Measurements from ENCODE around the gene CSNK1E. TPM values are rescaled to one million over a fixed set of nuclear protein-coding genes. Genes with fewer than 3 reads are reported as not detected.

Gene CSNK1E
- total RNA-seq, 2 experiments from 2014 or later = 104 to 105 TPM

- ChIA-PET CTCF (no interaction called here), POLR2A (no interaction called here)
- Mint-ChIP-seq H3K36me3 (peaks cover 15% of the 10 kb centered on the region), H3K27ac (no peak overlapping the region), H3K9me3 (no peaks in the 10 kb centered on the region), H3K4me1 (ENCODE audit: low read depth) (no peaks in the 10 kb centered on the region), H3K27me3 (no peaks in the 10 kb centered on the region), H3K4me3 (no peak overlapping the region)
- no peak for DNase-seq
- intact Hi-C loops (cut with micrococcal nuclease) = no loop called here
These were observed 67.2 kb downstream of the CSNK1E start for GRCh38 chr22:38249803-38250642.

GRCh38 chr22:38249301-38249700 lies 67.9 kb downstream of the CSNK1E start:
- Mint-ChIP-seq H3K36me3 (peaks cover 15% of the 10 kb centered on the region), H3K4me1 (ENCODE audit: low read depth) (no peaks in the 10 kb centered on the region)

DNA sequence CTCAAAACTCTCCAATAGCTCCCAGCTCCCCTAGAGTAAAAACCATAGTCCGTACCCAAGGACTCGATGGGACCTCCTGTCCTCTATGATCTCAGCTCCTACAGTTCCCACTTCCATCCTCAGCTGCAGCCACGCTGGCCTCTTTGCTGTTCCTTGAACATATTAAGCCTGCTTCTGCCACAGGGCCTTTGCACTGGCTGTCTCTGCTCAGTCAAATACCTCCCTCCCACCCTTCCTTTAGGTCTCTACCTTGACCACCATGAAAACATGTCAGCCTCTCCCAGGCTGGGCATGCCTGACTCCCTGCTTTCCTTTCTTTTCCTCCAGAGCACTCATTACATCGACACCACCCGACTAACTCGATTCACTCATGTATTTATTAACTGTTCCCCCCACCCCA lies 69.0 kb downstream of the CSNK1E start:
- CTCF ChIA-PET = interaction anchor here (1.3 kb wide), 1 partner anchor 18 kb away, joined by 4 read pairs; no protein-coding TSS in a partner anchor

More at GRCh38 chr22:38249301-38249700, 67.9 kb downstream of the CSNK1E start:
- no peaks in the 10 kb centered on the region for H3K27me3 Mint-ChIP-seq
- intact Hi-C loops (cut with micrococcal nuclease) = no loop called here
- POLR2A ChIA-PET = no interaction called here
- no peaks in the 10 kb centered on the region for H3K9me3 Mint-ChIP-seq
- H3K4me3 Mint-ChIP-seq = no peak overlapping the region
- DNase-seq = no peak
- H3K27ac Mint-ChIP-seq = no peak overlapping the region
- CTCF ChIA-PET = interaction anchor here (0.5 to 0.6 kb wide), 2 partner anchors 10 to 28 kb away, joined by 3 to 4 read pairs; no protein-coding TSS in a partner anchor

GRCh38 chr22:38247713-38248112 lies 69.5 kb downstream of the CSNK1E start:
- DNase-seq = no peak
- Mint-ChIP-seq H3K27ac (no peak overlapping the region), H3K36me3 (peaks cover 15% of the 10 kb centered on the region), H3K27me3 (no peaks in the 10 kb centered on the region), H3K9me3 (no peaks in the 10 kb centered on the region), H3K4me3 (no peak overlapping the region), H3K4me1 (ENCODE audit: low read depth) (no peaks in the 10 kb centered on the region)
- ChIA-PET POLR2A (no interaction called here), CTCF (interaction anchor here (1.3 kb wide), 1 partner anchor 18 kb away, joined by 4 read pairs; no protein-coding TSS in a partner anchor)
- intact Hi-C loops (cut with micrococcal nuclease) = no loop called here

More for the DNA sequence above, 69.0 kb downstream of the CSNK1E start:
- H3K36me3 Mint-ChIP-seq = peaks cover 15% of the 10 kb centered on the region
- H3K27me3 Mint-ChIP-seq = no peaks in the 10 kb centered on the region
- no peak for DNase-seq
- H3K4me3 Mint-ChIP-seq = no peak overlapping the region
- H3K4me1 Mint-ChIP-seq (ENCODE audit: low read depth) = no peaks in the 10 kb centered on the region
- no peak overlapping the region for H3K27ac Mint-ChIP-seq
- POLR2A ChIA-PET = interaction anchor here (0.6 kb wide), 1 partner anchor 8 kb away, joined by 3 read pairs; no protein-coding TSS in a partner anchor
- H3K9me3 Mint-ChIP-seq = no peaks in the 10 kb centered on the region
- intact Hi-C loops (cut with micrococcal nuclease) = no loop called here

GRCh38 chr22:38246692-38247091 lies 70.5 kb downstream of the CSNK1E start:
- H3K27me3 Mint-ChIP-seq = no peaks in the 10 kb centered on the region
- DNase-seq = no peak
- H3K4me3 Mint-ChIP-seq = no peak overlapping the region
- ChIA-PET POLR2A (no interaction called here), CTCF (no interaction called here)
- no peak overlapping the region for H3K27ac Mint-ChIP-seq
- H3K9me3 Mint-ChIP-seq = no peaks in the 10 kb centered on the region
- intact Hi-C loops (cut with micrococcal nuclease) = no loop called here
- no peaks in the 10 kb centered on the region for H3K4me1 Mint-ChIP-seq (ENCODE audit: low read depth)
- peaks cover 15% of the 10 kb centered on the region for H3K36me3 Mint-ChIP-seq

GRCh38 chr22:38246046-38246658 lies 71.1 kb downstream of the CSNK1E start:
- Mint-ChIP-seq H3K27me3 (no peaks in the 10 kb centered on the region), H3K4me3 (no peak overlapping the region), H3K36me3 (peaks cover 15% of the 10 kb centered on the region), H3K4me1 (ENCODE audit: low read depth) (no peaks in the 10 kb centered on the region), H3K9me3 (no peaks in the 10 kb centered on the region), H3K27ac (no peak overlapping the region)
- ChIA-PET CTCF (no interaction called here), POLR2A (no interaction called here)
- no peak for DNase-seq
- intact Hi-C loops (cut with micrococcal nuclease) = no loop called here

GRCh38 chr22:38244106-38244505 lies 73.1 kb downstream of the CSNK1E start:
- Mint-ChIP-seq H3K27ac (no peak overlapping the region), H3K27me3 (no peaks in the 10 kb centered on the region), H3K36me3 (peaks cover 9% of the 10 kb centered on the region), H3K9me3 (no peaks in the 10 kb centered on the region), H3K4me1 (ENCODE audit: low read depth) (no peaks in the 10 kb centered on the region), H3K4me3 (no peak overlapping the region)
- no peak for DNase-seq
- intact Hi-C loops (cut with micrococcal nuclease) = no loop called here
- ChIA-PET CTCF (no interaction called here), POLR2A (no interaction called here)

GRCh38 chr22:38243007-38243765 lies 74.0 kb downstream of the CSNK1E start:
- no peak overlapping the region for H3K27ac Mint-ChIP-seq
- CTCF ChIA-PET = interaction anchor here (1.5 kb wide), 1 partner anchor 191 kb away, joined by 3 read pairs; no protein-coding TSS in a partner anchor
- H3K4me3 Mint-ChIP-seq = no peak overlapping the region

GRCh38 chr22:38240734-38241252 lies 76.4 kb downstream of the CSNK1E start:
- H3K27ac Mint-ChIP-seq = no peak overlapping the region
- no peaks in the 10 kb centered on the region for H3K4me1 Mint-ChIP-seq (ENCODE audit: low read depth)
- no peak overlapping the region for H3K4me3 Mint-ChIP-seq
- ChIA-PET CTCF (no interaction called here), POLR2A (interaction anchor here (0.8 kb wide), 1 partner anchor 8 kb away, joined by 3 read pairs; no protein-coding TSS in a partner anchor)
- H3K36me3 Mint-ChIP-seq = peaks cover 3% of the 10 kb centered on the region
- no peak for DNase-seq
- intact Hi-C loops (cut with micrococcal nuclease) = no loop called here
- H3K27me3 Mint-ChIP-seq = no peaks in the 10 kb centered on the region
- H3K9me3 Mint-ChIP-seq = no peaks in the 10 kb centered on the region

More at GRCh38 chr22:38243007-38243765, 74.0 kb downstream of the CSNK1E start:
- Mint-ChIP-seq H3K36me3 (peaks cover 9% of the 10 kb centered on the region), H3K4me1 (ENCODE audit: low read depth) (no peaks in the 10 kb centered on the region), H3K9me3 (no peaks in the 10 kb centered on the region), H3K27me3 (no peaks in the 10 kb centered on the region)
- intact Hi-C loops (cut with micrococcal nuclease) = no loop called here
- POLR2A ChIA-PET = no interaction called here
- no peak for DNase-seq

Other genes with a start within 250 kb of the CSNK1E start
- under 1 TPM in 1 of 2 experiments, not detected in 1; 0.17 TPM for gene SLC16A8, start 233.2 kb downstream of the CSNK1E start, total RNA-seq
- 1 to 10 TPM in 1 of 2 experiments, under 1 TPM in 1; 0.93 to 1.6 TPM for gene BAIAP2L2, start 206.7 kb downstream of the CSNK1E start, total RNA-seq
- 10 to 100 TPM; 63.7 to 69.5 TPM for gene PLA2G6, start 135.6 kb downstream of the CSNK1E start, total RNA-seq
- 10 to 100 TPM; 15.5 to 15.9 TPM for gene MAFF, start 115.4 kb downstream of the CSNK1E start, total RNA-seq
- 10 to 100 TPM; 24.4 to 26.6 TPM for gene TMEM184B, start 44.4 kb downstream of the CSNK1E start, total RNA-seq
- not detected for gene KCNJ4, start 137.8 kb upstream of the CSNK1E start, total RNA-seq
- gene KDELR3, start 150.7 kb upstream of the CSNK1E start, total RNA-seq = under 1 TPM; 0.94 to 0.97 TPM
- 100 to 1,000 TPM; 353 to 358 TPM for gene DDX17, start 188.9 kb upstream of the CSNK1E start, total RNA-seq

All from activated CD4-positive, alpha-beta memory T cell treated with anti-CD3 and anti-CD28 coated beads for 36 hours (primary cell).